ENCODE measurements around the gene GLIPR2.
A peak's percentile ranks its signal among the peaks of the same experiment; 100 is the strongest.
"Not testable (repeated sequence)": the region's sequence is repeated elsewhere in the genome, so short reads cannot be mapped to it uniquely, and the experiment has no call there.

Gene GLIPR2, protein sequence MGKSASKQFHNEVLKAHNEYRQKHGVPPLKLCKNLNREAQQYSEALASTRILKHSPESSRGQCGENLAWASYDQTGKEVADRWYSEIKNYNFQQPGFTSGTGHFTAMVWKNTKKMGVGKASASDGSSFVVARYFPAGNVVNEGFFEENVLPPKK

DNA sequence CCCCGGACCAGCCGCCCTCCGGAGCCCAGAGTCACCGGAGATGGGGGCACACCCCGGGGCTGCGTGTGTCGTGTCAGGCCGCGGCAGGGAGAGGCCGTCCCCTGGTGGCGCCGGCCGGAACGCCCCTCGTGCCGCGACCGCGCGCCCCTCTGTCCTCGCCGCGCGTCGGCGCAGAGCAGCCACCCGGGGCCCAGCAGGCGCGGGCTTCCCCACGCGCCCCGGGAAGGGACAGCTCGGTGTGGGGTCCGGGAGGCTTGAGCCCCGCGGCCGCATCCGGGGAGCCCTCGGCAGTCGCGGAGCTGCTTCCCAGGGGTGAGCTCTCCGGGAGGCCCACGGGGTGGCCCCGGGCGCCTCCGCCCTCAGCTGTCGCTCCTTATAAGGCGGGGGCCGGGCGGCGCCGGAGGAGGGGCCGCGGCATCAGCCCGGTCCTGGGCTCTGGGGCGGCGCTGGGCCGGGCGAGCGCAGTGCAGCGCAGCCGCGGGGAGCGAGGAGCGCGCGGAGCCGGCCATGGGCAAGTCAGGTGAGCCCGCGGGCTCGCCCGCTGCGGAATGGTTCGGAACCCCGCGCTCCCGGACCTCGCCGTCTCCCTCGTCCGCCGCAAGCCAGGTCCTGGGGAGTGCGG is at the start of gene GLIPR2:
Gene GLIPR2 (plus strand): TSS at position 462 of the 622 bp plus-strand sequence. CDS start 46 bp downstream, at position 508.
- peak; percentile 62 to 68 for DNase-seq (ENCODE audit: low read depth in 2 of 2)

DNA sequence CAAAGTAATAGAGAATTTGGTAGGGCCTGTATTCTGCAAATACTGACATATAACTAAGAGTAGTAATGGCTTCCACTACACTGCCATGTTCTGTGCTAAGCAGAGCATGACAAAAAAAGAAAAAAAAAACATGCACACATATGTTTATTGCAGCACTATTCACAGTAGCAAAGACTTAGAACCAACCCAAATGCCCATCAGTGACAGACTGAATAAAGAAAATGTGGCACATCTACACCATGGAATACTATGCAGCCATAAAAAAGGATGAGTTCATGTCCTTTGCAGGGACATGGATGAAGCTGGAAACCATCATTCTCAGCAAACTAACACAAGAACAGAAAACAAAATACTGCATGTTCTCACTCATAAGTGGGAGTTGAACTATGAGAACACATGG is 49.5 kb upstream of the GLIPR2 start:
- not testable (repeated sequence) for DNase-seq (ENCODE audit: low read depth in 2 of 2)

DNA sequence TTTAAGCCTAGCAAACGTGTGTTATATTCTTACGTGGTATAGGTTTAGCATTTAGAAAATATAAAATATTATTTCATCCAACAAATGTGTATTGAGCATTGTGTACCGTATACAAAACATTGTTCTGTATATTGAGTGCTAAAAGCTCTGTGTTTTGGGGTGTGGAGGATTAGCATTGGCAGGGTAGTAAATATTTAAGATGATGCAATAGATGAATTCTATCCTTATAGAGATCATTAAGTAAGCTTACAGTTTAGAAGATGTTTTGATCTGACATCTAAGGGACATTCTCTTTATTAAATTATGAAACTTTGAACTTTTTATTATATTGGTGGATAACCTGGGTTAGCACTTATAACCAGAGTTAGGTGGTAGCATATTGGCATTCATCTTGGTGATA is 48.5 kb upstream of the GLIPR2 start:
- no peak for DNase-seq (ENCODE audit: low read depth in 2 of 2)

DNA sequence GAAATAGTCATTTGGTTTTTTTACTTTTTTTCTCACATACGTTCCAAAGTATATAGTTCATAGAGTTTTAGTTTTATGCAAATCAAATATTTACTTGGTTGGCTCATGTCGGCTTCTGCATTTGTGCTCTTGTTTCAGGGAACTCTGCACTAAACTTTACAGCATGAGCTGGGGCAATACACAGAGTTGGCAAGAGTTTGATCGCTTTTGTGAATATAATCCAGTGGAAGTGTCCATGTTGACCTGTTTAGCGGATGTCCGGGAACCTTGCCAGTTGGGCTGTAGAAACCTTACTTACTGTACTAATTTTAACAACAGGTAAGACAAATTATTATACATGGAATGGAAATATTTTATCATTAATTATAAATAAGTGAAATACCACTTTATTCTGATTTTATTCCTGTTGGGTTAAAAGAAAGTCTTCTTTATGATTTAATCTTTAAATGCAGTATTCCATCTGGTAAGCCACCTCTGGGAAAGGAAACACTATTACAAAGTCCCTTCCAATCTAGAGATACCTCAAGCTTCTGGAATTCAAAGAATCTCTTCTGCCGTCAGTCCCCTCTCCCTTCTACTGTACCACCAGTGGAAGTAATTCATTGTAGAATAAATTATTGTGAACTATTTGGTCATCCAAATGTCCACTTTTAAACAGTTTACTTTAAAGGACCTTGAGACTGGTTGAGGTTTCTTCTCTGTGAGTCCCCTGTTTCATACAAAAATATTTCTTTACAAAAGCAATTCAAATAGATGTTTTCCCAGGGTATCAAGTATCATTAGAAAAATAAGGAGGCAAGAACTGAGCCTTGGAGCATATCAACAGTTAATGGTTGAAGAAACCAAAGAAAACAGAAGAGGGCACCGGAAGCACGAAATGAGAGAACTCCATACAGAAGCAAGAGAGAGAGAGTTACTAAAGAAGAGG is 45.2 kb upstream of the GLIPR2 start:
- no peak for DNase-seq (ENCODE audit: low read depth in 2 of 2)

DNA sequence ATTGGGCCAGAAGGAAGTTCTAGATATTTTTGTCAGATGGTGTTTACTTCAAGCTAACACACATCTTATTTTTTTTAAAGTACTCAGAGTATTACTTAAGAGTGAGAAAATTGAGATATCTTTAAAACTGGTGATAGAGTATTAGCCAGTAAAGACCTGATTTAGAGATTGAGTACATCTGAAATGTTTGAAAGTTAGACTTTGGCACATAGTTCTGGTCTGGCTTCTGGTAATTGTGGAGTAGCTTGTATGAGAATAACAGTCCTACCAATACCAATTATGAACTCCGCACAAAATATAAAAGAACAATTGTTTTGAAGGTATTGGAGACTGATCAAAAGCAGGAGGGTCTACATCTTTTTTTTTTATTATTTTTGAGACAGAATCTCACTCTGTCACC is 44.5 kb upstream of the GLIPR2 start:
- no peak for DNase-seq (ENCODE audit: low read depth in 2 of 2)

DNA sequence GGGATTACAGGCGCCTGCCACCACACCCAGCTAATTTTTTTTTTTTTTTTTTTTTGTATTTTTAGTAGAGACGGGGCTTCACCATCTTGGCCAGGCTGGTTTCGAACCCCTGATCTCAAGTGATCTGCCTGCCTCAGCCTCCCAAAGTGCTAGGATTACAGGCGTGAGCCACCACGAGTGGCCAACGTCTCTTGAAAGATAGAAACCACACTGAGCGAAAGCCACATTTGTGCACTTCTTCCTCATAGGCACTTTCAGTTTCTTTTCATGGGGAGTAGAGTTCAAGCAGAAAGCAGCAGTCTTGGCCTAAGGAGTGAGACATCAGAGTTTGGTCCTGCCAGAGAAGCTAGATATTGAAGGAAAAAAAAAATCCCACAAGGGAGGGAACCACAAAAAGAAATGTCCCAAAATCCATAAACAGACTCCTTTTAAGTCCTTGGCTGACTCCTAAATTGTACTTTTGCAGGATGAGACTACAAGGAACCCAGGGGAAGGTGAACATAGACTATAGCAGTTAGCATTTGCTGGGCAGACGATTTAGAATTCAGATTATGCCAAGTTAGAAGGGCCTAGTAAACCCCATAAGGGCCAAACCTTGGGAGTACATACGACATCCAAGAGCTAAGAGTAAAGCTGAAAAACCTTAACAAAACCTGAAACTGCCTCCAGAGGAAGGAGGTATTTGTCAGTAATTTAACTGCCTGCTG is 43.9 kb upstream of the GLIPR2 start:
- peak in 1 of 2 donors; percentile 1 for DNase-seq (ENCODE audit: low read depth in 2 of 2)

DNA sequence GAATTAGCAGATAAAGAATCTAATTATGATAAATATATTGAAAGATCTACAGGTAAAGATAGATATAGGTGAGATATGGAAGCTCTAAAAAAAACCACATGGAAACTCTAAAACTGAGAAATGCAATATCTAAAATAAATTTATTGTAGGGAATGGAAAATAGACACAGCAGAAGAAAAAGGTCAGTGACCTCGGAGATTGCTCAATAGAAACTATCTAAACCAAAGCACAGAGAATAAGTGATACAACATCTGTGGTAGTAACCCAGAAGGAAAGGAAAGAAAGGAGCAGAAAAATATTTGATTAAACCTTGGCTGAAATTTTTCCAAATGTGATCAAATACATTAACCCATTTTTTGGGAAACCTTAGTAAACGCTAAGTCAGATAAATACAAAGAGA is 43.1 kb upstream of the GLIPR2 start:
- DNase-seq (ENCODE audit: low read depth in 2 of 2): no peak

DNA sequence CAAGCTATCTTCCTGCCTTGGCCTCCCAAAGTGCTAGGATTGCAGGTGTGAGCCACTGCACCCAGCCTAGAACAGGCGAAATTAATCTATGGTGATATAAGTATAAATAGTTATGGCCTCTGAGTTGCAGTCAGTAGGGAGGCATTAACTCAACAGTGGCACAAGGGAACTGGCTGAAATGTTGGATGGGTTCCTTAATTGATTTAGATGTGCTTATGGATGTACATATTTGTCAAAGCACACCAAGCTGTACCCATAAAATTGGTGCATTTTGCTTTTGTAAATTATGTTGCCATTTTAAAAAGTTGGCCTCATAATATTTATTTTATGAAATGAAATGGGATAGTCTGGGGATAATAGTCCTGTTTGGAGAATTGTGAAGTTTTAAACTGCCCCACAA is 36.8 kb upstream of the GLIPR2 start:
- DNase-seq (ENCODE audit: low read depth in 2 of 2): no peak

DNA sequence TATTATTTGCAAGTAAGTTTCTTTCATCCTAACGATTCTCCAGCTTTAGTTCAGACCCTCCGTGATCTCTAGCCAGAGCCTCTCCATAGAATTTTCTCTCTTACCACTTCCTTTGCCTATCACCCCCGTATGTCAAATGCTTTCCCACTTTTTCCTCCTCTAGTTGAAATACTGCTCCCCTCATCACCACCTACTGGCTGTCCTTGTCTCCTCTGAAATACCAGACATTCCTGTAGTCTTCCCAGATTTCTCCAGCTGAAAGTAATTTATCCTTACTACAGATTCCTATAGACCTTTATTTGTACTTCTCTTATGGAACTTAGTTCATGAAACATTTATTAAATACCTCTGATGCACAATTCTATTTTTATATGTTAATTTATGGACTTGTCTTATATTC is 36.0 kb upstream of the GLIPR2 start:
- DNase-seq (ENCODE audit: low read depth in 2 of 2): no peak

DNA sequence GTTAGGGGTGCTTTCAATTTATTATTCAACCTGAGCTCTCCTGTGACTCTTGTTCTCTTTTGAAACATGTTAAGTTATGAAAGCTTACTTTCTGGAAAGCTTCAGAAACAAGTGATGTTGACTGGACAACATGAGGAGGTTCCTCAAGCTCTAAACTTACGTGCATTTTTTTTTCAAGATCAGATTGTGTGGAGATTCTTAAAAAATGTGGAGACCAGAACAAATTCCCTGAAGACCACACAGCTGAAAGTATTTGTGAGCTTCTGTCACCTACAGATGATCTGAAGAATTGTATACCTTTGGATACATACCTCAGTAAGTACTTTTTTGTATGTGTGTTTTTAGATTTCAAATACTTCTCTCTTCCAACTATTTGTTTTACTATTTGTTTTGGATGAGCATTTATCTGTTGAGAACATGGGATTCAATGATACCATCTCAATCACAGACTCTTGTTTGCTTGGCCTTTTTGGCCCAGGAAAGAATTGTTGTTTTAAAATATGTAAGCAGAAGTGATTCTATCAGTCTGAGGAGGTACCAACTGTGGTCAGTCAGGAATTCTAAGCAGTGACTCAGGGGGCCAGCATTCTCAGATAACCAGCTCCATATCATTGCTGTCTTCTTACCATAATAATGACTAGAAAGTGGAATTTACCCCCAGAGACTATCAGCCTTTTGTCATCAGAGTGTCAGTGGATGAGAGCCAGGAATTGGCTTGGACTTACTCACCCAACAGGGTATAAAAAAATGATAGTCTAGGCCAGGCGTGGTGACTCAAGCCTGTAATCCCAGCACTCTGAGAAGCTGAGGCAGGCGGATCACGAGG is 34.4 kb upstream of the GLIPR2 start:
- no peak for DNase-seq (ENCODE audit: low read depth in 2 of 2)

DNA sequence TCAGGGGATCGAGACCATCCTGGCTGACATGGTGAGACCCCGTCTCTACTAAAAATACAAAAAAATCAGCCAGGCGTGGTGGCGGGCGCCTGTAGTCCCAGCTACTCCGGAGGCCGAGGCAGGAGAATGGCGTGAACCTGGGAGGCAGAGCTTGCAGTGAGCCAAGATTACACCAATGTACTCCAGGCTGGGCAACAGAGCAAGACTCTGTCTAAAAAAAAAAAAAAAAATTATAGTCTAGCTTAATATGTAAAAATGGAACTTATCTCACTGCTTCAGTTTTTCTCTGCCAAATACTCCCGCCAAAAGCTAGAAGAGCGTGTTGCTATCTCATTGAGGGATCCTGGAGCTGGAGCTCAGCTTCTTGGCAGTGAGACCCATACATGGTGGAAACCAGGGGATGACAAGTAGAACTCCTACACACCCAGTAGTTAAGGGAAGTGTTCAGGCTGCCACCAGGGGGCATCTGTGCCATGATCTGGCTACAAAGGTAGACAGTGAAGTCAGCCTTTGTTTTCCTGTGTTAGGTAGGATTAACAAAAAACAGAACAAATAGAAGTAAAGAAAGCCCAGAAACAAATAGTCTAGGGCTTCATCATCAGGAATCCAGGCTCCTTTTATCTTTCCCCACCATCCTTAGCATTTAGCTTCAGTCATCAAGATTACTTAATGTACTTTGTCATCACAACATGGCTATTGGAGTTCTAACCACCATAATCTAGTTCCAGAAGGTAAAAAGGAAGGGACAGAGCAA is 33.6 kb upstream of the GLIPR2 start:
- DNase-seq (ENCODE audit: low read depth in 2 of 2): peak; percentile 75 to 83

DNA sequence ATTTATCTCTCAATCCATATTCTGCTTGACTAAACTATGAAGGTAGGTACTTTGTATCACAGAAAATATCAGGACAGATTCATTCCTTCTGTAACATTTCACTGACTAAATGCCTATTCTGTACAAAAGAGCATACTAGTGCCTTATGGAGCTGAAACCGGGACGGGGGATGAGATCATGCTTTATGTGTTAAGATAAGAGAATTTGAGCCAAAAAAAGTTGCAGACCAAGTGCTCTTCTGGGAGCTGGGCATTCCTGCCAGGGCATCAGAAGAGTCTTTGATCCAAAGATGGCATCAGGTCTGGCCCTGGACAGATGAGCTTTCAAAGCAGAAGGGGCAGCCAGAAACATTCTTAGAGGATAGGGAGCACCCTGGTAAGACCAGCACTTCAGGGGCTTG is 27.5 kb upstream of the GLIPR2 start:
- DNase-seq (ENCODE audit: low read depth in 2 of 2): no peak

DNA sequence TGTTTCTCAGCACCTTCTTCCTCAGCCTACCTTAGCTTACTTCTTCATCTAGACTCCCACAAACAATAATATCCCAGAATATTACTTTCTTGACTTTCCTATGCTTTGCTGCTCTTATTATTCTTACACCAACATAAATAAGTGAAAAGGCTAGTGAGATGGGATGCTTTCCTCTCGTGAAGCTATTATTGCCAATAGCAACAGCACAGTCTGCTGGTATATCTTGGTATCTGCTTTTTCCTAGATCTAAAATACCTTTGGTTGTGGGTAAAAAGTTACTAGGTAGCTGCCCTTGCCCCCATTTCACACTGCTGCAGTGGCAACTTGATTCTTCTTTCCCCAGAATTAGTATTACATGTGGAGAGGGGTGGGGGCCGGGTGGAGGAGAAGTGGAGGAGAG is 26.1 kb upstream of the GLIPR2 start:
- DNase-seq (ENCODE audit: low read depth in 2 of 2): no peak

DNA sequence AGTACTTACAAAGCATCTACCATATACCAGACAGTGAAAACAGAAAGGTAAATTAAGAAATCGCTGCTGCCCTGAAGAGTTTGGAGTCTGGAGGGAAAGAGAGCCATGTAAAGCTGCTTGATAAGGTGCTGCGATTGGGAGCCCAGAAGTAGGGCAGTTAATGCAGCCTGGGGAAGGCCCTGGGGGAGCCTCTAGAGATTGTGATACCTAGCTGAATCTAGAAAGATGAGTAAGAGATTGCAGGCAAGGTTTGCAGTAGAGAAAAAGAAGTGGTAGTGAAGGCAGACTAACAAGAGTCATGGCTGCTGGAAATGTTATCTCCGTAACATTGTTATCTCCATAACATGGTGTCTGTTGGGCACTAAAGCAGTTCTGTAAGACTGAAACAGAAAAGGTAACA is 24.0 kb upstream of the GLIPR2 start:
- DNase-seq (ENCODE audit: low read depth in 2 of 2): no peak

DNA sequence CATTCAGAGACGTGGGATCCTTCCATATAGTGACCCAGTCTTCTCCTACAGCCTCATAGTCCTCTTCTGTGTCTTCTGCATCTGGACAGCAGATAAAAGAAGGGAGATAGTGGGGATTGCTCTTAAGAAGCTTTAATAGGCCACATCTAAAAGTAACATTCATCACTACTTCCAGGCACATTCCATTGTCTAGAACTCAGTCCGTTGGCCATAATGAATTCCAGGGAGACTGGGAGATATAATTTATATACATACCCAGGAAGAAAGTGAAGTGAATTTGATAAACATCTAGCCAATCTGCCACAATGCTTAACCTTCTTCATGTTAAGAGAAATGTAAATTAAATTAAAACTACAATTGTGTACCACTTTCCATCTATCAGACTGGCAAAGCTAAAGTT is 22.5 kb upstream of the GLIPR2 start:
- no peak for DNase-seq (ENCODE audit: low read depth in 2 of 2)

DNA sequence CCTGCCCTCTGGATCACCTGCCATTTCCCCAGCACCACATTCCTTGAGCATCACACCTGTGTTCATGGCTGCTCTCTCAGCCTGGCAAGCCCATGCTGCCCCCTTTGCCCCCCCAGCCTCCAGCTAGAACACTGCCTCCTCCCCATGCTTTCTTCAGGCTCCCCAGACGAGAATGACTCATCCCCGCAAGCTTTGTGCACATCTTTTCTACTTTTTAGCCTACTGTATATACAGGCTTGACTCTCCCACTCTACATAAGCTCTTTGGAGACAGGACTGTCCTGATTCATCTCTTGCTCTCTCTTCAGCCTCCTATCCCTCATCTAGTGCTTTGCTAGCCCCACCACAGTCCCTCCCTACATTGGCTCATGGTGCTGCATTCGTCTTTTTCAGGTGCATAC is 19.9 kb upstream of the GLIPR2 start:
- DNase-seq (ENCODE audit: low read depth in 2 of 2): no peak

DNA sequence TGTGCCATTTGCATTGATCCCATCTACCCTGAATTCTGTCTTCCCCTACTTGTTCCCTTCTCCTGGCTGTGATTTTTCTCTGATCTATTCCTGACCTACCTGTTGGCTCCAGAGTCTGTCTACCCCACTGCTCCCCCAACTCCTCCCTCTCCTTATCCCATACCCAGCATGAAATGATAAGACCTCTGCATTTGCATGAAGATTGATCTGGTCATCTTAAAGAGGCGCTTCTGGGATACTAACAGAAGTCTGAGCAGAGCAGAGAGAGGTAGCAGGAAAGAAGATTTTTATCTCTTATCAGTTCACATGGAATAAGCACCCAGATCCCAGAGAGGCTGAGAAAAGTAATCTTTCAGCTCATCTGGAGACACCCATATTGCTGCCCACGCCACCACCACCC is 18.3 kb upstream of the GLIPR2 start:
- no peak for DNase-seq (ENCODE audit: low read depth in 2 of 2)

DNA sequence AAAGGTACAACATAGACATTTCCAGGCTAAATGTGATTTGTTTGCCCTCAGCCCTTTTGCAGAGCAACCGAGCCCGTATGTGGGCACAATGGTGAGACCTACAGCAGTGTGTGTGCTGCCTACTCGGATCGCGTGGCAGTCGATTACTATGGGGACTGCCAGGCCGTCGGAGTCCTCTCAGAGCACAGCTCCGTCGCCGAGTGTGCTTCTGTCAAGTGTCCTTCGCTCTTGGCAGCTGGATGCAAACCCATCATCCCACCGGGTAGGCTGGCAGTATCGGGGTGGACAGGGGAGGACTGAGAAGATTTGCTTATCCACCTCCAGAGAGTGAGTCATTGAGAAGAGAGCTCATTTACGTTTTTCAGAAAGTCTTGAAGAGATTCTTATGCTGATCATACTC is 17.8 kb upstream of the GLIPR2 start:
- DNase-seq (ENCODE audit: low read depth in 2 of 2): no peak

DNA sequence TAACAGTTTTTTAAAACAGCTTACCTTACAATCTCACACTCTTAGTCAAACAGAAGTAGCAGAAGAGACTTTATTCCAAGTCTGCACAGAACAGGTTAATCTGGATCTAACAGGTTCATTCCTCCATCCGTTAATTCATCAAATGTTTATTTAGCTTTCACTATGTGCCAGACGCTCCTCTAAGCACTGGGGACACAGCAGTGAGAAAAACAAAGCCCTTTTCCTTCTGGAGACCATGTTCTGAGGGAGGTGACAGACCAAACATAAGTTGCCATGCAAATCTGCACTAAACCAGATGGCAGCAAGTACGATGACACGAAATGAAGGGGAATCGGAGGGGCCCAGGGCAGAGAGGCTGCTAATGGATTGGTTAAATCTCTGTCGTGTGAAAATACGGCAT is 17.1 kb upstream of the GLIPR2 start:
- no peak for DNase-seq (ENCODE audit: low read depth in 2 of 2)

DNA sequence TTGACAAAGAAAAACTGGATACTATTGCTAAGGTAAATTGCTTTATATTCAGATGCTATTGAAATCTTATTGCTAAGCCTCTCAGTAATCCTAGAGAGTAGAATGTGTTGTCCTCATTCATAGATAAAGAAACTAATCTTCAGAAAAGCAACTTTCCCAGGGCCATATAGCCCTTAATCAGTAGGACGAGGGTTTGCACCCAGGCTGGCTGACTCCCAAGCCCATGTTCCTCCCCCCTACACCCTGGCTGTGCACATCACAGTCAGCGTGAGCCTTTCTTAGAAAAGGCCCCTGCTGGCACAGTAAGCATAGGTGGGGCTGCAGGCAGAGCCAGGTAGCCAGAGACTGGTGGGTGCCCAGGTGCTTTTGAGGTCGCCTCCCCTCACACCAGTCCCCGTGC is 15.8 kb upstream of the GLIPR2 start:
- no peak for DNase-seq (ENCODE audit: low read depth in 2 of 2)

DNA sequence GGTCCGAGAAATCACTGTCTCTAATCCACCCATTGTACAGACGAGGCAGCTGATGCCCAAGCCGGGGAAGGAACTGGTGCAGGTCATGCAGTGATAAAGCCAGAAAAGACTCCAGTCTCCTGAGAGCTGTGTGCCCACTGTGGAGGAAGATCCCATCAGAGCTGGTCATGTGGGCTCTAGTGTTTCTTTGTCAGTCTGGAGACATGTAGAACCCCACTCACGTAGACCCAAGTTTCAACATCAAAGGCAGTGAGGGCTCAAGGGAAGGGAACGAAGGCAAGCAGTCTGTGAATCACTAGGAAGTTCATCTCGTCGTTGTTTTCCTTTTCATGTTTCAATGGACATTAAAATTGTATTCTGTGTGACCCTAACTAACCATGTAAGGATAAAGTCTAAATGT is 14.6 kb upstream of the GLIPR2 start:
- no peak for DNase-seq (ENCODE audit: low read depth in 2 of 2)
